HFFc6 (cell line): ENCODE data around the gene LRIG1. TPM values are rescaled to one million over a fixed set of nuclear protein-coding genes. Genes with fewer than 3 reads are reported as not detected.

Source experiments
- DNase-seq: peaks from one replicate; pipeline ENCODE4 v3.0.0-alpha.2; 2018
- H3K27ac Mint-ChIP-seq: 2 replicates; pipeline ENCODE4 v1.8.0; 2020; ENCODE audit warnings: mild to moderate bottlenecking, mixed read lengths
- H3K27me3 Mint-ChIP-seq: 2 replicates; pipeline ENCODE4 v1.8.0; 2021; ENCODE audit warnings: mild to moderate bottlenecking, moderate library complexity, mixed read lengths; ENCODE audit not compliant: insufficient read depth
- H3K36me3 Mint-ChIP-seq: 2 replicates; pipeline ENCODE4 v1.8.0; 2021; ENCODE audit warnings: low read depth, mixed read lengths
- H3K4me1 Mint-ChIP-seq: 2 replicates; pipeline ENCODE4 v1.8.0; 2020; ENCODE audit warnings: low read depth, mixed read lengths
- H3K4me3 Mint-ChIP-seq: 2 replicates; pipeline ENCODE4 v1.8.0; 2020; ENCODE audit warnings: mild to moderate bottlenecking, moderate library complexity, mixed read lengths
- H3K9me3 Mint-ChIP-seq: 2 replicates; pipeline ENCODE4 v1.8.0; 2020; ENCODE audit warnings: mild to moderate bottlenecking, mixed read lengths
- CTCF ChIP-seq: fragments of 200-600 bp; sonication (generic); IDR thresholded peaks from 2 replicates; pipeline ENCODE4 v1.5.0; 2021; ENCODE audit warnings: antibody characterized with exemption, mild to moderate bottlenecking
- total RNA-seq, 6 experiments: library from RNA; stranded (reverse); fragmentation: NEBNext Ultra II Directional; extraction: Animal tissue kit (Norgen Biotek cat#: 25700); gene quantifications; 2 replicates in 1 of 6; 3 replicates in 5 of 6; pipeline ENCODE4 v1.2.3, GENCODE V29; 2021

The LRIG1 gene
- total RNA-seq, 6 experiments from 2014 or later, result 1.7 to 2.7 (median 2.2) TPM

DNA sequence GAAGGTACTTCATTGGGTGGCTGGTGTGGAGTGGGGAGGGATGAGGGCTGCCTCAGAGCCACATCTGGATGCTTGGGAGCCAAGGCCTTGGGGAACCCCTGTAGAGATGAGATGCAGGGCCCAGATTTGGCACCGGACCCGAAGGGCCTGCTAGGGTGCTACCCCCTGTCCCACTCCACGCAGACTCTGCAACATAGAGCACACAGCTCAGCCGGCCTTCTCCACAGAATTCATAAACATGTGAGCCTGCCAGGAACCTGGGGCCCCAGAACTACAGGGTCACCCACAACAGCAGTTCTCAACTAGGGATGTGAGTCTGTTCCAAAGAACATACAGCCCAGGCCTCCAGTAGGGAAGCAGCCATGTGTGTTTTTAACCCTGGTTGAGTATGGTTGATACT is 62.8 kb downstream of the LRIG1 start:
- Mint-ChIP-seq H3K27me3 (no peaks in the 10 kb centered on the region; the same call in none of the 2 replicates), H3K4me3 (no peak overlapping the region), H3K9me3 (no peaks in the 10 kb centered on the region), H3K36me3 (no peaks in the 10 kb centered on the region), H3K27ac (no peak overlapping the region), H3K4me1 (peaks cover 31% of the 10 kb centered on the region)
- no peak for DNase-seq
- no peak for TF ChIP-seq CTCF

DNA sequence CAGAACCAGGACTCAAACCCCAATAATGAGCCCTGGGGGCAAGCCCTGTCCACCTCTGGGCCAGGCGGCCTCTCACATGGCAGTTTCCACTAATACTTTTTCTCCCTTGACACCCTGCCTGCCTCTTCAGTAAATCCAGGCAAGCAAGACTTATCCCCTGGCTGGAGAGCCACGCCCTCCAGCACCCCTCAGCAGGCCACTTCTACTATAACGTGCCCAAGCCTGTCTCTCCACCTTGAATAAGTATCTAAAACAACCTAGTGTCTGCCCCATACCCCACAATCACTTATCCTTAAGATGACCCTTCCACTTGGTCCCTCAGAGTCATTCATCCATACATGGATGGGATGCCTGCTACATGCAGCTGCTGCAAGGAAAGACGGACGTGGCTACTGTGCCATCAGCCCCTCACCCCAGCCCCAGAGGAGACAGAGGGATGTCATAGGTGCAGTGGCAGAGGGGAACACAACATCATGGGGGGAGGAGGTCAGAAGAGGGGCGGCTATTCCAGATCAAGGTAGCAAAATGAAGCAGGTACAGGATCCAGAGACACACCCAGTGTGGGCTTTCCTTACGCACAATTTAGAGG is 63.4 kb downstream of the LRIG1 start:
- Mint-ChIP-seq H3K4me3 (no peak overlapping the region), H3K4me1 (peaks cover 25% of the 10 kb centered on the region), H3K36me3 (no peaks in the 10 kb centered on the region), H3K9me3 (no peaks in the 10 kb centered on the region), H3K27me3 (no peaks in the 10 kb centered on the region; the same call in none of the 2 replicates), H3K27ac (no peak overlapping the region)
- no peak for TF ChIP-seq CTCF
- no peak for DNase-seq

DNA sequence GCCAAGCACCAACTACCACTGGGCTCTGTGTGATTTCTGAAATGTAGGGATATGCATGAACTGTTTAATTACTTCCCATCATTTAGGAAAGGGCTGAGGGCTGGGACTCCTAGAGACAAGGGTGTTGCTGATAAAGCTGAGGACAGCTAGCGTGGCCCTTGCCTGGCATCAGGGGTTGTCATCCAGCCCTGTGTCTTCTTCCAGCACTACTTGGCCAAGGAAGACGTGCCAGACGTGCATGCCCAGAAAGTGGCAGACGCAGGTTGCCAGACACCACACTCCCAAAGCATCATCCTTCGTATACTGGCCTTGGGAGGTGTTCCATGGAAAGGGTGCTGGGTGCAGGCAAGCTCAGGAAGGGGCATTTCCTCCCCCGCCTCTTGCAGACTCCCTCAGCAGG is 64.8 kb downstream of the LRIG1 start:
- no peak for TF ChIP-seq CTCF
- no peaks in the 10 kb centered on the region for H3K9me3 Mint-ChIP-seq
- DNase-seq, result no peak
- no peak overlapping the region for H3K27ac Mint-ChIP-seq
- no peaks in the 10 kb centered on the region for H3K36me3 Mint-ChIP-seq
- H3K27me3 Mint-ChIP-seq, result no peaks in the 10 kb centered on the region; the same call in none of the 2 replicates
- no peak overlapping the region for H3K4me3 Mint-ChIP-seq
- peaks cover 20% of the 10 kb centered on the region for H3K4me1 Mint-ChIP-seq

- Mint-ChIP-seq H3K9me3 (no peaks in the 10 kb centered on the region), H3K27me3 (no peaks in the 10 kb centered on the region; the same call in none of the 2 replicates), H3K4me1 (peaks cover 17% of the 10 kb centered on the region), H3K36me3 (no peaks in the 10 kb centered on the region), H3K4me3 (no peak overlapping the region), H3K27ac (no peak overlapping the region)
- TF ChIP-seq CTCF, result no peak
- no peak for DNase-seq
These were observed 66.1 kb downstream of the LRIG1 start for GRCh38 chr3:66434726-66435125.

DNA sequence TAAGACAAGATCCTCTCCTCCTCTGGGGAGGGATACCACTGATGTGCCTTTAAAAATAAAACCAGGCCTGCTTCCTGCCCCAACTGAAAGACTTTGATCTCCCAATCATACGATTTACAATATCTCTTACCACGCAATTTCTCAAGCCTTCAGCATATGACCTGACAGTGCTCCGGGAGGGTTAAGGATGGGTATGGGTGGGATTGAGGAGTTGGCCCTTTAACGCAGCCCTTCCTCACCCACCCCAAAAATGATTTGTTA is 67.4 kb downstream of the LRIG1 start:
- TF ChIP-seq CTCF, result no peak
- no peak overlapping the region for H3K4me3 Mint-ChIP-seq
- H3K36me3 Mint-ChIP-seq, result no peaks in the 10 kb centered on the region
- H3K27ac Mint-ChIP-seq, result no peak overlapping the region
- no peak for DNase-seq
- no peaks in the 10 kb centered on the region; the same call in none of the 2 replicates for H3K27me3 Mint-ChIP-seq
- peaks cover 30% of the 10 kb centered on the region for H3K4me1 Mint-ChIP-seq
- H3K9me3 Mint-ChIP-seq, result no peaks in the 10 kb centered on the region
